Measurements from ENCODE around the gene KRTAP5-1. TPM values are rescaled to one million over a fixed set of nuclear protein-coding genes. Genes with fewer than 3 reads are reported as not detected.

KRTAP5-1 gene
- total and polyA plus RNA-seq, 8 donors = 0.21 TPM; not detected in 7

DNA sequence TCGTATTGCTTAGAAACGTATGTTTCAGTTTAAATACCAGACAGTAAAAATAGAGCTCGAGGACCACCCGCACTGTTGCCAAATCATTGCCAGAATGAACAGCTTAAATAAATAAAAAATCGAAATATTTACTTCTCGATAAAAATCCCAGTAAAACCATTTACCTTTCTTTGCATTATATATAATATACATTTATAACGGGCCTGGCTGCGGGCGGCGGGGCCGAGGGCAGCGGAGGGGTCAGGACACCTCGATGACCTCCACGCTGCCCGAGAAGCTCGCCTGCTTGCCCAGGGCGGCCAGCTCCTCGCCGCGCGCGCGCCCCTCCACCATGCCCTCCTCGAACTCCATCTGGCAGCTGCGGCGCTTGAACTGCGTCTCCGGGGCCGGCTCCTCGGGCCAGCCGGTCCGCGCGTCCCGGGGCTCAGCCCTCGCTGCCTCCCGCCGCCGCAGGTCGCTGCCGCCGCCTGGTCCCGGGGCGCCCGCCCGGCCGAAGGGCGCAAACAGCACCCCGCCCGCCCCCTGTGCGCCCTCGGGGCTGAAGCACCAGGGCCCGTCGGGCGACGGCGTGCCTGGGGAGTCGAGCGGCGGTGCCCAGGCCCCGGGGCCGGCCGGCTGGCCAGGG, 28.7 kb downstream of the KRTAP5-1 start:
- DNase-seq = peak in 1 of 4 donors; percentile 71
- Histone ChIP-seq H3K9me3 (no peaks in the 10 kb centered on the region), H3K4me1 (peaks cover 12 to 26% of the 10 kb centered on the region in 2 donors), H3K27ac (no peak overlapping the region), H3K36me3 (peaks cover 0 to 14% of the 10 kb centered on the region in 2 donors), H3K27me3 (peaks cover 0 to 58% of the 10 kb centered on the region in 2 donors), H3K4me3 (no peak overlapping the region)
- TF ChIP-seq, protein P1, sequence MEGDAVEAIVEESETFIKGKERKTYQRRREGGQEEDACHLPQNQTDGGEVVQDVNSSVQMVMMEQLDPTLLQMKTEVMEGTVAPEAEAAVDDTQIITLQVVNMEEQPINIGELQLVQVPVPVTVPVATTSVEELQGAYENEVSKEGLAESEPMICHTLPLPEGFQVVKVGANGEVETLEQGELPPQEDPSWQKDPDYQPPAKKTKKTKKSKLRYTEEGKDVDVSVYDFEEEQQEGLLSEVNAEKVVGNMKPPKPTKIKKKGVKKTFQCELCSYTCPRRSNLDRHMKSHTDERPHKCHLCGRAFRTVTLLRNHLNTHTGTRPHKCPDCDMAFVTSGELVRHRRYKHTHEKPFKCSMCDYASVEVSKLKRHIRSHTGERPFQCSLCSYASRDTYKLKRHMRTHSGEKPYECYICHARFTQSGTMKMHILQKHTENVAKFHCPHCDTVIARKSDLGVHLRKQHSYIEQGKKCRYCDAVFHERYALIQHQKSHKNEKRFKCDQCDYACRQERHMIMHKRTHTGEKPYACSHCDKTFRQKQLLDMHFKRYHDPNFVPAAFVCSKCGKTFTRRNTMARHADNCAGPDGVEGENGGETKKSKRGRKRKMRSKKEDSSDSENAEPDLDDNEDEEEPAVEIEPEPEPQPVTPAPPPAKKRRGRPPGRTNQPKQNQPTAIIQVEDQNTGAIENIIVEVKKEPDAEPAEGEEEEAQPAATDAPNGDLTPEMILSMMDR (IDR thresholded peaks at IDR 0.05) = no peak
- intact Hi-C loops (cut with DNase I) = no loop called here
- ATAC-seq = no peak

DNA sequence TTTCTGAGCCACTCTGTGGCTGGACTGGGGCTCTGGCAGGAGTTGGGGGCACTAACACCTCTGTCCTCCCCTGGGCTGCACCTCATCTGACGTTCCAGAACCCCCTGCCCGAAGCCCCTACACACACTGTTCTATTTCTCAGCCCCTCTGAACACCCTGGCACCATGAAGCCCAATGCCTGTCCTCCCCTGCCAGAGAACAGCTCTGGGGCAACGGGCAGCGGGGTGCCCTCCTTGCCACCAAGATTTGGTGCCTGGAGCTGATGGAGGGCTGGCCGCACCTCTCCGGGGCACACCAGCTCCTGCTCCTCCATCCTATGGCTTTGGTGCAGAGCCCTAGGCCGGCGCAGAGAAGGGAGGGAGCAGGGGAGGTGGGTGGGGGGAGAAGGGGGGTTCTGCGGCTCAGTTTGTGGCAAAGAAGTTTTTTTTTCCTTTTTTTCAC, 29.4 kb downstream of the KRTAP5-1 start:
- Histone ChIP-seq H3K36me3 (peaks cover 0 to 14% of the 10 kb centered on the region in 2 donors), H3K9me3 (no peaks in the 10 kb centered on the region), H3K27ac (no peak overlapping the region), H3K4me1 (peaks cover 12 to 26% of the 10 kb centered on the region in 2 donors), H3K27me3 (peaks cover 0 to 58% of the 10 kb centered on the region in 2 donors), H3K4me3 (no peak overlapping the region)
- no peak for ATAC-seq
- peak in 1 of 4 donors; percentile 65 for DNase-seq
- TF ChIP-seq, protein P1 (IDR thresholded peaks at IDR 0.05) = no peak
- intact Hi-C loops (cut with DNase I) = no loop called here

DNA sequence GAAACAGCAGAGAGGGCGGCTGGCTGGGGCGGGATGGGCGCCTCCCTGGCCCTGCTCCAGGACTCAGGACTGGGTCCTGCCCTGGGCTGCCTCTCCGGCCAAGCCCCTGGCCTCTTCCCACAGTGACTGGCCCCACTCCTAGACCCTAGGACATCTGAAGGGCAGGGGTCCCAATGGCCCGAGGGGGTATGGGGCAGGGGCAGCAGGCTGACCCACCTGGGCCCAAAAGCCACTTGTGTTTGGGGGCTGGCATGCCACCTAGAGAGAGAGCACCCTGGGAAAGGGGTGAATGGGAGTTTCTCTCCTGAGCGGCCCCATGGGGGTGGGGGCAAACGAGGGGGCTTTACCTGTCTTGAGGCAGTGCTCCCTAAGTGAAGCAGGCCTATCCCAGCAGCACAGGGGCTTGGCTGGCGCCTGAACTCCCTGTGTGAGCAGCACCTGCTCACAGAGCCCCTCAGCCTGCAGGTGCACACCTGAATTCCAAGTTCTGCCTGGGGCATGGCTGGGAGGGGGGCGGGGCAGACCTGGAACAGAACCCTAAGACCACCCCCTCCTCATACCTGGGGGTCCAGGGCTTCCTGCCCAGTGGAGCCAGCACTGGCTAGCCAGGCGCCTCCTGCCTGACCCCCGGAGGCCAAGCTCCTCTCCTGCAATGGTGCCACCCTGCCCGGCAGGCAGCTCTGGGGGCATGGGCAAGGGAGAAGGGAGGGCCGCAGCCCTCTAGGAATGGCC, 29.9 kb downstream of the KRTAP5-1 start:
- peaks cover 0 to 14% of the 10 kb centered on the region in 2 donors for H3K36me3 ChIP-seq
- H3K27me3 ChIP-seq = peaks cover 0 to 58% of the 10 kb centered on the region in 2 donors
- H3K9me3 ChIP-seq = no peaks in the 10 kb centered on the region
- intact Hi-C loops (cut with DNase I) = no loop called here
- DNase-seq (peak in 1 of 4 donors; percentile 55), ATAC-seq (no peak)
- TF ChIP-seq, protein P1 (IDR thresholded peaks at IDR 0.05) = no peak
- no peak overlapping the region for H3K27ac ChIP-seq
- no peak overlapping the region for H3K4me3 ChIP-seq
- H3K4me1 ChIP-seq = peaks cover 12 to 26% of the 10 kb centered on the region in 2 donors

DNA sequence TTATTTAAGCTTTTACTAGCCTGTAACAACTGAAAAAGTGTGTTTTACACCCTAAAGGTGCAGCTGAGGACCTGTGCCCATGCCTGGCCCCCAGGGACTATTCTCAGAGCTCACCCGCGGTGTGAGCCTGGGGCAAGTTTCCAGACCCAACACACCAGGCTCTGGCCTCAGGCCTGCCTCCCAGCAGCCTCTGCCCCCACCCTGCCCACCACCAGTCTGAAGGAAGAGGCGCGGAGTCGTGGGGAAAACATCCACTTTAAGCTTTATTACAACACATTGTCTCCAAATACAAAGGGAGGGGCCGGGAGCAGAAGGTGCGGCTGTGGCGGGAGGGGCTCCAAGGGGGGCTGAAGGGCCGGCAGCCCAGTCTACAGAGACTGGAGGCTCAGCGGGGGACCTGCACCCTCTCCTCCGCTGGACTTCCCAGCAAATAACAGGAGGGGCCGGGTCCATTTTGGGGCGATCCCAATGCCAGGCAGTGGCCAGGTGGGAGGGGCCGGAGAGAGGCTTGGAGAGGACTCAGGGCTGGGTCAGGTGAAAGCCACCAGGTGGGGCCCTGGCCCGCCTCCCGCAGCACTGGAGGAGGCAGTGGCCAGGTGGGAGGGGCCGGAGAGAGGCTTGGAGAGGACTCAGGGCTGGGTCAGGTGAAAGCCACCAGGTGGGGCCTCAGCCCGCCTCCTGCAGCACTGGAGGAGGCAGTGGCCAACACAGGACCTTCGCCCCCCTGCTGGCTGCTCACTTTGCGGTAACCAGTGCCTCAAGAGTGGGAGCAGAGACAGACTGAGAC, 31.1 kb downstream of the KRTAP5-1 start:
- DNase-seq (peak in 3 of 4 donors; percentile 62 to 92 (median 87)), ATAC-seq (peak; percentile 85)
- Histone ChIP-seq H3K27ac (no peak overlapping the region), H3K27me3 (peaks cover 0 to 60% of the 10 kb centered on the region in 2 donors), H3K36me3 (peaks cover 0 to 14% of the 10 kb centered on the region in 2 donors), H3K4me1 (peaks cover 6 to 15% of the 10 kb centered on the region in 2 donors), H3K9me3 (no peaks in the 10 kb centered on the region), H3K4me3 (no peak overlapping the region)
- TF ChIP-seq, protein P1 (IDR thresholded peaks at IDR 0.05) = no peak
- intact Hi-C loops (cut with DNase I) = no loop called here

Measured in left lung (tissue), 10 donors.